Tibial nerve (tissue), 4 donors: ENCODE data around the gene LRP1. TPM values are rescaled to one million over a fixed set of nuclear protein-coding genes. Genes with fewer than 3 reads are reported as not detected.

Experiments used
- DNase-seq, 2 donors: peaks; one replicate each; pipeline ENCODE4 v3.0.0-alpha.2; 2019; ENCODE audit warnings: low spot score in 2 of 2
- H3K27ac ChIP-seq, 4 donors: fragments of 200-600 bp; sonication (generic) in 3 of 4; one replicate each; pipeline ENCODE4 v1.5.1; 2017 to 2019; ENCODE audit warnings: mild to moderate bottlenecking in 1 of 4
- H3K27me3 ChIP-seq, 2 donors: fragments of 200-600 bp; sonication (generic) in 1 of 2; one replicate each; pipeline versions ENCODE4 v1.5.1 to v1.6.0; 2017 to 2019
- H3K36me3 ChIP-seq, 3 donors: fragments of 200-600 bp; sonication (generic); one replicate each; pipeline ENCODE4 v1.5.1; 2018 to 2019
- H3K4me1 ChIP-seq, 4 donors: fragments of 200-600 bp; sonication (generic) in 3 of 4; one replicate each; pipeline ENCODE4 v1.5.1; 2017 to 2019
- H3K4me3 ChIP-seq, 4 donors: fragments of 200-600 bp; sonication (generic) in 3 of 4; one replicate each; pipeline ENCODE4 v1.5.1; 2017 to 2019; ENCODE audit warnings: mild to moderate bottlenecking in 1 of 4, moderate library complexity in 1 of 4
- H3K9me3 ChIP-seq, 4 donors: fragments of 200-600 bp; sonication (generic) in 3 of 4; one replicate each; pipeline ENCODE4 v1.5.1; 2017 to 2019
- CTCF ChIP-seq, 5 experiments: fragments of 200-600 bp in 3 of 5; fragments of 450-650 bp in 2 of 5; sonication (generic) in 3 of 5; IDR thresholded peaks; one replicate each; pipeline ENCODE4 v1.5.1; 2016 to 2019; ENCODE audit warnings: antibody characterized with exemption in 5 of 5, mild to moderate bottlenecking in 3 of 5, moderate library complexity in 2 of 5
- EP300 ChIP-seq, 2 donors: sonication (generic); formaldehyde crosslinking; IDR thresholded peaks; one replicate each; pipeline ENCODE4 v1.6.1; 2017; ENCODE audit warnings: antibody characterized with exemption in 2 of 2, mild to moderate bottlenecking in 1 of 2
- POLR2A ChIP-seq, 2 donors: fragments of 450-650 bp; IDR thresholded peaks; one replicate each; pipeline ENCODE4 v1.6.1; 2017; ENCODE audit warnings: antibody characterized with exemption in 2 of 2, mild to moderate bottlenecking in 2 of 2, moderate library complexity in 2 of 2
- WGBS, 2 donors: methylation state at CpG; one replicate each; pipeline ENCODE4 v1.1.5; 2018; 5-methylcytosine and 5-hydroxymethylcytosine counted together
- total RNA-seq, 4 donors: library from RNA; depleted of rRNA; stranded (reverse); fragments of >200 nt; gene quantifications; one replicate each; pipeline ENCODE4 v1.1.0, GENCODE V29; 2016

Gene LRP1
- total RNA-seq, 4 donors from 2014 or later: 410 to 653 (median 527) TPM

GRCh38 chr12:57195186-57195585 lies 66.9 kb downstream of the LRP1 start:
- no peaks in the 10 kb centered on the region for H3K9me3 ChIP-seq
- no peak for DNase-seq
- no peaks in the 10 kb centered on the region for H3K27me3 ChIP-seq
- no peak overlapping the region for H3K27ac ChIP-seq
- peaks cover under 1 to 100% (median 30%) of the 10 kb centered on the region in 3 donors for H3K36me3 ChIP-seq
- H3K4me1 ChIP-seq: no peaks in the 10 kb centered on the region
- H3K4me3 ChIP-seq: no peak overlapping the region
- TF ChIP-seq CTCF (IDR thresholded peaks at IDR 0.05) (no peak), EP300 (IDR thresholded peaks at IDR 0.05) (no peak), POLR2A (IDR thresholded peaks at IDR 0.05) (no peak)
- 83 to 87% methylated on average over 16 to 19 of the region's 19 CpGs for WGBS, 2 donors

- peaks cover 2 to 100% (median 30%) of the 10 kb centered on the region in 3 donors for H3K36me3 ChIP-seq
- H3K27me3 ChIP-seq: no peaks in the 10 kb centered on the region
- no peak overlapping the region for H3K4me3 ChIP-seq
- no peaks in the 10 kb centered on the region for H3K4me1 ChIP-seq
- 72 to 73% methylated on average over 26 to 29 of the region's 34 CpGs for WGBS, 2 donors
- H3K27ac ChIP-seq: no peak overlapping the region
- TF ChIP-seq POLR2A (IDR thresholded peaks at IDR 0.05): no peak
- TF ChIP-seq CTCF (IDR thresholded peaks at IDR 0.05): no peak
- TF ChIP-seq EP300 (IDR thresholded peaks at IDR 0.05): no peak
- H3K9me3 ChIP-seq: no peaks in the 10 kb centered on the region
- DNase-seq: no peak
Measured at GRCh38 chr12:57195611-57196371, 67.5 kb downstream of the LRP1 start.

- Histone ChIP-seq H3K36me3 (peaks cover 2 to 100% (median 30%) of the 10 kb centered on the region in 3 donors), H3K9me3 (no peaks in the 10 kb centered on the region), H3K4me1 (no peaks in the 10 kb centered on the region), H3K27ac (no peak overlapping the region), H3K27me3 (no peaks in the 10 kb centered on the region), H3K4me3 (no peak overlapping the region)
- WGBS, 2 donors: 60 to 62% methylated on average over 4 of the region's 4 CpGs
- DNase-seq: no peak
- no peak for TF ChIP-seq POLR2A (IDR thresholded peaks at IDR 0.05)
- TF ChIP-seq EP300 (IDR thresholded peaks at IDR 0.05): no peak
- TF ChIP-seq CTCF (IDR thresholded peaks at IDR 0.05): no peak
Measured at GRCh38 chr12:57196439-57196838, 68.2 kb downstream of the LRP1 start.

- peaks cover 2 to 100% (median 30%) of the 10 kb centered on the region in 3 donors for H3K36me3 ChIP-seq
Measured at GRCh38 chr12:57196956-57197355, 68.7 kb downstream of the LRP1 start.

More at GRCh38 chr12:57196956-57197355, 68.7 kb downstream of the LRP1 start:
- H3K4me3 ChIP-seq: no peak overlapping the region
- no peaks in the 10 kb centered on the region for H3K27me3 ChIP-seq
- 87 to 92% methylated on average over 9 to 21 of the region's 22 CpGs for WGBS, 2 donors
- DNase-seq: no peak
- no peak for TF ChIP-seq POLR2A (IDR thresholded peaks at IDR 0.05)
- TF ChIP-seq EP300 (IDR thresholded peaks at IDR 0.05): no peak
- TF ChIP-seq CTCF (IDR thresholded peaks at IDR 0.05): no peak
- no peaks in the 10 kb centered on the region for H3K9me3 ChIP-seq
- H3K4me1 ChIP-seq: no peaks in the 10 kb centered on the region
- no peak overlapping the region for H3K27ac ChIP-seq
